Keratinocyte (primary cell): ENCODE results near the gene FCRLB.

Experiments
- EZH2 ChIP-seq: IDR thresholded peaks from one replicate; pipeline ENCODE4 v1.6.1; 2012; ENCODE audit warnings: inconsistent platforms, mild to moderate bottlenecking, low read length, moderate library complexity
- TF ChIP-seq, protein P1 (sequence below), 3 experiments: IDR thresholded peaks in 1 of 3; conservative IDR thresholded peaks in 1 of 3; optimal IDR thresholded peaks in 1 of 3; 2 replicates in 2 of 3; 3 replicates in 1 of 3; pipeline versions ENCODE3 to v1.5.1; 2011; ENCODE audit warnings: low read length in 3 of 3, mild to moderate bottlenecking in 3 of 3, moderate library complexity in 2 of 3, control low read depth in 1 of 3, inconsistent platforms in 1 of 3; ENCODE audit not compliant: insufficient read depth in 2 of 3; ENCODE audit errors: extremely low read depth in 1 of 3

DNA sequence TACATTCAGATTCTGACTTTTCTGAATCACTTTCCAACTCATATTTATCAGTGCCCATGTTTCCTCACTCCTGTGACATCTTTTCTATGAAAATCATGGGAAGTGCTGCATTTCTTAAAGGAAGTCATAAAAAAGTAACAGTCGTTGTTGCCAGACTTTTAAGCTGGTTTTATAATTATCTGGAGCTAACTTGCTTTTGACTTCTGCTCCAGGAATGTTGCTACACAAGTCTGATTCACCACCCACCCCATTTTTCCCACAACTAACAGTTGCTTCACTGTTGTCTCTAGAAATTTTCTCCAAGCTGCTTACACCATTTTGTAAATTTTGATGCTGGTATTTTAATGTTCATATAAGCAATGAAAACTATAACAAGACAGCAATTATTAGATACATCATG lies 12.2 kb downstream of the FCRLB start:
- TF ChIP-seq, protein P1, sequence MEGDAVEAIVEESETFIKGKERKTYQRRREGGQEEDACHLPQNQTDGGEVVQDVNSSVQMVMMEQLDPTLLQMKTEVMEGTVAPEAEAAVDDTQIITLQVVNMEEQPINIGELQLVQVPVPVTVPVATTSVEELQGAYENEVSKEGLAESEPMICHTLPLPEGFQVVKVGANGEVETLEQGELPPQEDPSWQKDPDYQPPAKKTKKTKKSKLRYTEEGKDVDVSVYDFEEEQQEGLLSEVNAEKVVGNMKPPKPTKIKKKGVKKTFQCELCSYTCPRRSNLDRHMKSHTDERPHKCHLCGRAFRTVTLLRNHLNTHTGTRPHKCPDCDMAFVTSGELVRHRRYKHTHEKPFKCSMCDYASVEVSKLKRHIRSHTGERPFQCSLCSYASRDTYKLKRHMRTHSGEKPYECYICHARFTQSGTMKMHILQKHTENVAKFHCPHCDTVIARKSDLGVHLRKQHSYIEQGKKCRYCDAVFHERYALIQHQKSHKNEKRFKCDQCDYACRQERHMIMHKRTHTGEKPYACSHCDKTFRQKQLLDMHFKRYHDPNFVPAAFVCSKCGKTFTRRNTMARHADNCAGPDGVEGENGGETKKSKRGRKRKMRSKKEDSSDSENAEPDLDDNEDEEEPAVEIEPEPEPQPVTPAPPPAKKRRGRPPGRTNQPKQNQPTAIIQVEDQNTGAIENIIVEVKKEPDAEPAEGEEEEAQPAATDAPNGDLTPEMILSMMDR (optimal IDR thresholded peaks at IDR 0.05 in 1 of 3, IDR thresholded peaks at IDR 0.05 in 1 of 3, conservative IDR thresholded peaks at IDR 0.05 in 1 of 3; ENCODE audit: extremely low read depth in 1 of 3, insufficient read depth in 2 of 3, low read length in 3 of 3) = no peak
- no peak for TF ChIP-seq EZH2
